ENCODE results near the gene SCTR. TPM values are rescaled to one million over a fixed set of nuclear protein-coding genes. Genes with fewer than 3 reads are reported as not detected.

SCTR gene
- total and polyA plus RNA-seq, 2 of the 8 experiments (the other 6 are each of a cell fraction or from before 2014, with no cell fraction given), result 0.15 TPM; not detected in 1

GRCh38 chr2:119488245-119489214 lies 35.8 kb downstream of the SCTR start:
- Histone ChIP-seq H4K20me1 (replicated peaks in 1 of 2; ENCODE audit: control insufficient read depth in 1 of 2, insufficient read depth in 2 of 2, low read length in 2 of 2) (no peaks in the 10 kb centered on the region), H3K9ac (replicated peaks in 1 of 4; ENCODE audit: extremely low read depth in 1 of 4, low read depth in 3 of 4, low read length in 3 of 4) (no peak overlapping the region), H3K79me2 (ENCODE audit: control insufficient read depth in 1 of 2, insufficient read depth in 2 of 2, low read length in 2 of 2) (no peaks in the 10 kb centered on the region), H4K5ac (ENCODE audit: insufficient read length, low read depth, low read length) (no peak overlapping the region), H2AK5ac (ENCODE audit: low read depth, low read length) (no peak overlapping the region; the same call in 1 of the 2 replicates), H2BK12ac (ENCODE audit: low read depth, low read length) (0 out of 2 replicates have a peak overlapping the region, but pooled peaks have one; percentile 22), H2AFZ (ENCODE audit: low read length) (no peak overlapping the region), H3K79me1 (ENCODE audit: low read depth, low read length) (no peaks in the 10 kb centered on the region), H3K4me3 (ENCODE audit: extremely low read depth in 1 of 4, insufficient read depth in 2 of 4, low read depth in 3 of 4, low read length in 4 of 4) (no peak overlapping the region), H2BK5ac (ENCODE audit: low read depth, low read length) (0 out of 2 replicates have a peak overlapping the region, but pooled peaks have one; percentile 13), H2BK15ac (ENCODE audit: low read length) (no peak overlapping the region), H3K4me2 (ENCODE audit: insufficient read depth in 1 of 2, low read depth in 2 of 2, low read length in 2 of 2) (no peak overlapping the region), H2BK120ac (replicated peaks; ENCODE audit: low read depth, low read length) (no peak overlapping the region), H3K36me3 (ENCODE audit: control insufficient read depth in 2 of 4, insufficient read depth in 4 of 4, low read length in 3 of 4) (no peaks in the 10 kb centered on the region), H4K8ac (ENCODE audit: extremely low read depth, insufficient read depth, low read length) (peak overlapping the region; percentile 31), H3K27ac (ENCODE audit: low read depth, low read length) (no peak overlapping the region), H3K4ac (replicated peaks; ENCODE audit: insufficient read length, low read depth, low read length) (no peak overlapping the region), H3K56ac (replicated peaks; ENCODE audit: insufficient read length, low read depth, low read length) (no peak overlapping the region), H3K14ac (ENCODE audit: insufficient read length) (no peak overlapping the region), H4K91ac (replicated peaks; ENCODE audit: insufficient read length, low read length) (no peak overlapping the region), H3K27me3 (replicated peaks in 1 of 4; ENCODE audit: control insufficient read depth in 3 of 4, extremely low read depth in 1 of 4, insufficient read depth in 3 of 4, low read length in 3 of 4) (no peaks in the 10 kb centered on the region; a peak in 1 of 7 replicates), H3K4me1 (replicated peaks in 1 of 4; ENCODE audit: control insufficient read depth in 3 of 4, insufficient read depth in 4 of 4, low read length in 3 of 4) (peaks cover 0 to 2% (median 1%) of the 10 kb centered on the region in 4 experiments; a peak in 5 of 7 replicates), H3K18ac (ENCODE audit: extremely low read depth, low read length) (no peak overlapping the region), H2BK20ac (ENCODE audit: low read length) (no peak overlapping the region), H3K9me3 (ENCODE audit: insufficient read depth in 2 of 2, low read depth in 1 of 2, low read length in 1 of 2) (no peaks in the 10 kb centered on the region), H3K23ac (ENCODE audit: insufficient read length) (no peak overlapping the region), H3K23me2 (ENCODE audit: low read depth, low read length) (no peaks in the 10 kb centered on the region)
- TF ChIP-seq RAD21 (IDR thresholded peaks at IDR 0.05 in 1 of 2, conservative IDR thresholded peaks at IDR 0.05 in 1 of 2; ENCODE audit: low read depth in 2 of 2, low read length in 2 of 2) (peak in 1 of 2 experiments; percentile 22; a peak in 2 of 4 replicates), SIN3A (conservative IDR thresholded peaks at IDR 0.05 in 1 of 2, IDR thresholded peaks at IDR 0.05 in 1 of 2; ENCODE audit: low read depth in 1 of 2, low read length in 2 of 2) (no peak)
- TF ChIP-seq, protein P1, sequence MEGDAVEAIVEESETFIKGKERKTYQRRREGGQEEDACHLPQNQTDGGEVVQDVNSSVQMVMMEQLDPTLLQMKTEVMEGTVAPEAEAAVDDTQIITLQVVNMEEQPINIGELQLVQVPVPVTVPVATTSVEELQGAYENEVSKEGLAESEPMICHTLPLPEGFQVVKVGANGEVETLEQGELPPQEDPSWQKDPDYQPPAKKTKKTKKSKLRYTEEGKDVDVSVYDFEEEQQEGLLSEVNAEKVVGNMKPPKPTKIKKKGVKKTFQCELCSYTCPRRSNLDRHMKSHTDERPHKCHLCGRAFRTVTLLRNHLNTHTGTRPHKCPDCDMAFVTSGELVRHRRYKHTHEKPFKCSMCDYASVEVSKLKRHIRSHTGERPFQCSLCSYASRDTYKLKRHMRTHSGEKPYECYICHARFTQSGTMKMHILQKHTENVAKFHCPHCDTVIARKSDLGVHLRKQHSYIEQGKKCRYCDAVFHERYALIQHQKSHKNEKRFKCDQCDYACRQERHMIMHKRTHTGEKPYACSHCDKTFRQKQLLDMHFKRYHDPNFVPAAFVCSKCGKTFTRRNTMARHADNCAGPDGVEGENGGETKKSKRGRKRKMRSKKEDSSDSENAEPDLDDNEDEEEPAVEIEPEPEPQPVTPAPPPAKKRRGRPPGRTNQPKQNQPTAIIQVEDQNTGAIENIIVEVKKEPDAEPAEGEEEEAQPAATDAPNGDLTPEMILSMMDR (IDR thresholded peaks at IDR 0.05; ENCODE audit: control extremely low read depth in 1 of 3, insufficient read depth in 1 of 3, low read depth in 1 of 3, low read length in 3 of 3), result peak; percentile 38 to 70 (median 58)
- no peak for DNase-seq (ENCODE audit: low read depth in 1 of 2, low spot score in 2 of 2)
- POLR2A ChIA-PET (ENCODE audit: partially characterized antibody), result interaction anchor here (1.2 kb wide), 1 partner anchor 46 kb away, joined by 3 read pairs; no protein-coding TSS in a partner anchor
- 87% methylated on average over 24 of the region's 24 CpGs; no CpG with 5 or more reads in 1 of the 2 experiments for WGBS, 2 experiments (ENCODE audit: extremely low coverage in 1 of 2, insufficient coverage in 1 of 2, insufficient read length in 1 of 2, insufficient replicate concordance in 2 of 2, low coverage in 1 of 2, low lambda C conversion rate in 2 of 2, missing lambda C conversion rate in 1 of 2)
- CTCF ChIA-PET (ENCODE audit: partially characterized antibody), result interaction anchor here (0.6 to 7.1 kb wide), 20 partner anchors 8 to 682 kb away, joined by 3 to 100 read pairs (median 4); partner anchors contain the start of gene SCTR
- FAIRE-seq, result peak; percentile 42

All from H1 (cell line).